ENCODE results near the gene CCDC148.
A peak's percentile ranks its signal among the peaks of the same experiment; 100 is the strongest.
"Not testable (repeated sequence)": the region's sequence is repeated elsewhere in the genome, so short reads cannot be mapped to it uniquely, and the experiment has no call there.

Gene CCDC148

DNA sequence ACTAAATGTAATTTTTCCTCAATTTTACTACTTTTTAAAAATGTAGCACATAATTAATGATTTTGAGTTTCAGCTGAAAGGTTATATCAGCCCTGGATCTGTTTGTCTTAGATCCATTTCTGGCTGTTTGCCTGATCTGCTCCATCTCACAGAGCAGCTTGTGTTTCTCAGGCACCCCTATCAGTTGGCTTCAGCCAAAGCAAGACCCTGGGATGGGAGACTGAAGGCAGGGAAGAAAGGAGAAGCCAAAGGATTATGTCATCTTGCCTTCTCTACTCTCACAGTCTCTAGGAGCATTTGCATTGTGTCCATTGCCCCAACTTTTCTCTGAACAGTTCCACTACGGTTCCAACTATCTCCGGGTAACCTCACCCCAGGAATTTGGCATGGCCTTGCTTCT, 110.5 kb downstream of the CCDC148 start:
- no peak for DNase-seq

GRCh38 chr2:158339513-158339912, 117.0 kb downstream of the CCDC148 start:
- no peak for DNase-seq

GRCh38 chr2:158337018-158337417, 119.5 kb downstream of the CCDC148 start:
- DNase-seq, result no peak

- DNase-seq, result not testable (repeated sequence)
Observed at GRCh38 chr2:158331799-158332198, 124.8 kb downstream of the CCDC148 start.

DNA sequence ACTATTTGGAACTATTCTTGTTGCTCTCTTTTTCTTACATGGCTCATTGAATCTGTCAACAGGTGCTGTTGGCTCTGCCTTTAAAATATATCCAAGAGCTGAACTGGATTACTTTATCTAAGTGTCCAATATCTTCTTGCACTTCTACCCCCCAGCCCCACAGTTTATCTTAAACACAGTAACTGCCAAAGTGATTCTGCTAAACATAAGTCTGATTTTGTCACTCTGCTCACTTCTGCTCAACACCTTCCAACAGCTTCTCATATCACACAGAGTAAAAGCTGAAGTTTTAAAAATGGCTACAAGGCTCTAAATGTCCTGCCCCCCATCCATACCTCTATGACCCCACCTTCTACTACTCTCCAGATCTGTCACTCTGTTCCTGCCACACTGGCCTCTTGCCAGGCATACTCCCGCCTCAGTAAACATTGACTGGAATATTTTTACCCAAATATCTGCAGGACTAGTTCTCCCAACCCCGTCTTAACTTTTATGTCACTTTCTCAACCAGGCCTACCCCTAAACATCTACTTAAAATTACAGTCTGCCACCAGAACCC, 130.7 kb downstream of the CCDC148 start:
- no peak for DNase-seq

DNA sequence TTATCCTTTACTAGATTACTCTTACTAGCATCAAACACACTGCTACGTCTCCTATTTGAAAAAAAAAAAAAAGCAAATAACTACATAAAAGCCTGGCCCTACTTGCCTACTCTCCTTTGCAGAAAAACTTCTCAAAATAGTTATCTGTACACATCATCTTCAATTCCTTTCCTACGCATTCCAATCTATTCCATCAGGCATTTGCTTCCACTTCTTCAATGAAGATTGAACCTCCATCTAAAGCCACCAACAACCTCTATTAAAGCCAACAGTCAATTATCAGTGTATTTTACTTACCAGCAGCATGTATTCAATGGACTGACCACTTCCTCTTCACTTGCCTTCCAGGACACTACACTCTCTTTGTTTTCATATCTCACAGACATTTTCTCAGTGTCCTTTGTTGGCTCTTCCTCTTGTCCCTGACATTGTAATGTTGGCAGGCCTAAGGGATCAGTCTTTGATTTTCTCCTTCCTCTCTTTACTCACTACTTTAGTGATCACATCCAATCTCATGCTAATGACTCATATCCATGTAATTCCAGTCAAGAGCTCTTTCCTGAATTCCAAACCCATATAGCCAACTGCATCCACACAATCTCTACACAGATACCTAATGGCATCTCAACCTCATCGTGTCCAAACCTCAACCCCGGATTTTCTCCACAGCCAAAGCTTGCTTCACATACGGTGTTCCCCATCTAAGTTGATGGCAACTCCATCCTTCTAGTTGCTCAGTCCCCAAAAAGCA, 131.3 kb downstream of the CCDC148 start:
- no peak for DNase-seq

- no peak for DNase-seq
Observed at GRCh38 chr2:158323381-158323780, 133.2 kb downstream of the CCDC148 start.

GRCh38 chr2:158321264-158321663, 135.3 kb downstream of the CCDC148 start:
- peak; percentile 78 for DNase-seq

DNA sequence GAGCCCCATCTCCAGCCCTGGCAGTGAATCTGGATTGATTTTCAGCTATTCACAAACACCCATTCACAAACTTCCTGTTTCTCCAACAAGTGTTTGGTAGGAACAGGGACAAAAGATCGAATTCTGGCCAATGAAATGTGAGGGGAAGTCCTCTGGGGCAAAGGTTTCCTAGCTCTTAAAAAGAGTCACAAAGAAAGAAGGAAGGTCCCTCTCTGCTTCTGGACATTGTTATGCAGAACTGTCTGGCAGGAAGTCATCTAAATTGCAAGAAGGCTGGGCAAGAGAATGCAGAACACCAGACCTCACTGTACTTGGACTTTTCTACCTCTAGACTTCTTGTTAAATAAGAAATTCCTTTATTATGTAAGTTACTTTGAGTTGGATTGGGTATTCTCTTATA, 137.3 kb downstream of the CCDC148 start:
- DNase-seq, result no peak

- no peak for DNase-seq
Observed at GRCh38 chr2:158317642-158318041, 138.9 kb downstream of the CCDC148 start.

DNA sequence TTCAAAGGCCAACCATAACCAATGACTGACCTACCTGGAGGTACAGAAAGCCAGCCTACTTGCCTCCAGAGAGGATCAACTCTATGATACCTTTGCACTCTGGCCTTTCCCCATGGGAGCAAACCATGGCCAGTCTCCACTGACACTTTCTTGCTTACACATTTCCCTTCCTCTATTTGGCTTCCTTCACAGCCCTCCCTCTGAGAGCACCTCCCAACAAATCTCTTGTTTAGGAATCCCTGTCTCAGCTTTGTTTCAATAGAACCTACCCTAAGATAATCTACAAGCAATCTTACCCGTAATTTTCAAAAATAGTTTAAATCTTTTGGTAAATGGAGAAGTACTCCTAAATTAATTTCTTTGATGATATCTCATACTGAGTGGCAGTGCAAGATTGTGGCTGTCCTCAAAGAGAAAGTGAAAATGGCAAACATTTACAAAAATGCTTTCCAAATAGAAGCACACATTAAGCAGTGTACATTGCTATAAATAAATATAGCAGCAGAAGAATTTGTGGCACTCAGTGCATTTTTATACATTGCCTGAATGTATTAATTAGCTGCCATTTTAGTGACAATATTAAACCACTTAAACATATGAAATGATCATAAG, 140.6 kb downstream of the CCDC148 start:
- no peak for DNase-seq

- DNase-seq, result no peak
Observed at GRCh38 chr2:158315000-158315399, 141.6 kb downstream of the CCDC148 start.

DNA sequence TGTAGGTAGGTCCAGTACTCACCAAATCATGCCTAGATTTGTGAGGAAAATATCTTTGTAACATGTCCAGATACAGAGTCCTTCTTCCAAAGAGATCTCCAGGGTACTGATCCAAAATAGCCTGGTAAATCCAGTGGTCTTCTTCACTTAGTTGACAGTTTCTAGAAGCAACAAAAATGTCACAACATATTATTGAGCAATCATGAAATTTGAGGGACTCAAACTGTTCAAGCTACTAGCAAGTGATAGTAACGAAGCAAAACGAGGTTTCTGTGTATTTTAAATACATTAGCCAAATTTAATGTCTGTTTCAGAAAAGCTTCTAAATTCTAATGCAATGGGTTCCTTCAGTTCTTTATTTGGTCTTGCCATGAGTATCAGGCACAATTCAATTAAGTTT, 142.8 kb downstream of the CCDC148 start:
- DNase-seq, result no peak

GRCh38 chr2:158312981-158313380, 143.6 kb downstream of the CCDC148 start:
- DNase-seq, result no peak

DNA sequence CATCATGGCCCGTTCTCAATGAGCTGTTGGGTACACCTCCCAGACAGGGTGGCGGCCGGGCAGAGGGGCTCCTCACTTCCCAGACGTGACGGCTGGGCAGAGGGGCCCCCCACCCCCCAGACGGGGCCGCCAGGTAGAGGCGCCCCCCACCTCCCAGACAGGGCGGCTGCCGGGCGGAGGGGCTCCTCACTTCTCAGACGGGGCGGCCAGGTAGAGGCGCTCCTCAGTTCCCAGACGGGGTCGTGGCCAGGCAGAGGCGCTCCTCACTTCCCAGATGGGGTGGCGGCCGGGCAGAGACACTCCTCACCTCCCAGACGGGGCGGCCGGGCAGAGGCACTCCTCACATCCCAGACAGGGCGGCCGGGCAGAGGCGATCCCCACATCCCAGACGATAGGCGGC, 146.1 kb downstream of the CCDC148 start:
- not testable (repeated sequence) for DNase-seq

GRCh38 chr2:158305501-158305900, 151.1 kb downstream of the CCDC148 start:
- DNase-seq, result no peak

GRCh38 chr2:158300394-158300793, 156.2 kb downstream of the CCDC148 start:
- no peak for DNase-seq

DNA sequence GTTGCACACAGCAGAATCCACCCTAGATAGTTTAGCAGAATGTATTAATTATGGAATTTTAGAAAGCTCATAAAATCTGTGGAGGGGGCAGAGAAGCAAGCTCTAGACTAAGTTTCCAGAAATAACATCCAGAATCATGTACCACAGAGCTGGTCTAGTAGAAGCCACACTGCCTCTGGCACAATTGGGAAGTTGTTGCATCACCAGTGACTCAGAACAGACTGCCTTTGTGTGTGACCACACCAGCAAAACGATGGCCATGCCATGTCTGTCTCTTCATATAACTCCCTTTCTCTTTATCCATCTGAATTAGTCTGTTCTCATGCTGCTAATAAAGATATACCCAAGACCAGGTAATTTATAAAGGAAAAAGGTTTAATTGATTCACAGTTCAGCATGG, 158.9 kb downstream of the CCDC148 start:
- no peak for DNase-seq

DNA sequence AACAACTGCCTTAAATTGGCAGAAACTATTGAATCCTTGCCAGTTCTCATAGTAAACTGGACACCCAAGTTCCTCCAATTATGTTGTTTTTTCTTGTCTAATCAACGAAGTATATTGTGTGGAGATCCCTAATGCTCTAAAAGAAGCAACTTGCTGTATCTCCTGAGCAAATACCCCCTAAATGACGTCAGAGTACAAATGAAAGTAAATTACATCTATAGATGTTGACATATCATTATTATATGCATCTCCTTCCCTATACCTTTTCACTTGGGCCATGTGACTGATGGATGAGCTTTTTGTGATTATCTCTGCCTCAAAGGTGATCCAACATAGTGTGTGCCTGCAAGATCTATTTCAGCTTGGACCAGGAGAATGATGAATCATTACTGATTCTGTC, 159.4 kb downstream of the CCDC148 start:
- DNase-seq, result no peak

GRCh38 chr2:158293722-158294121, 162.8 kb downstream of the CCDC148 start:
- no peak for DNase-seq

GRCh38 chr2:158291544-158292180, 164.9 kb downstream of the CCDC148 start:
- DNase-seq, result no peak

GRCh38 chr2:158290225-158290624, 166.3 kb downstream of the CCDC148 start:
- no peak for DNase-seq

DNA sequence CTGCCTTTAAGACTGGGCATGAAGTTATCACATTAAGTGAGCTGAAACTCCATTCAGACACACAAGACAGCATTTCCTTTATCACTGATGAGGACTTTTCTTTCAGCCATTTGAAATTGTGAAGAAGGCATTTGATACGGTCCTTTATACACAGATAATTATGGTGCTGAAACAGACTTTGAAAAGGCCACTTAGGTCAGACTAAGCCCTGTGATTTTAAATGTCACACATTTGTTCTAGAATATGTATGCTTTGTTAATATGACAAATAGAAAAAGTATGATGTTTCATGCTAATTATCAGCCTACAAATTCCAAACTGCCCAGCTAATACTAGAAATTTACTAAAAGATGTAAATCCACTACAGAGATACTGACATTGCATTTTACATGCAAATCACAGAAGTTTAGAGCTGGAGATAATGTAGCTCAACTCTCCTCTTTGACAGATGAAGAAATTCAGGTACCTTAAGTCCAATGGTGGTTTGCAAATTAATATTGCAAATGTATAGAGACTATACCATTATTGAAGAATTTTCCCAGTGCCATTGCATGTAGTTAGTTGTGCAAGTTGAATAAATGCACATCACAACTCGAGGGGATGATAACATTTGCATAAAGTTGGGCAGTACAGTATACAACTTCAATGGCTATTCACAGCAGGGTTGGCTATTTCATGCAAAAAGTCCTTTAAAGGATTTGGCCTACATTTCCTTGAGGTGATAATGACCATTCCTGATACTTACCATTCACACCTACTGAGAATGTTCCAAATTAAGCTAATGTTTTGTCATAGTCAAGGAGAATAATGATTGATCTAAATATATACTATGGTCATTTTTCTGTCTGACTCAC, 179.7 kb downstream of the CCDC148 start:
- DNase-seq, result no peak
